Measurements from ENCODE around the gene FAM228B. TPM values are rescaled to one million over a fixed set of nuclear protein-coding genes. Genes with fewer than 3 reads are reported as not detected.

Gene FAM228B
- total and polyA plus RNA-seq, 9 of the 15 experiments (the other 6 are each of a cell fraction or from before 2014, with no cell fraction given) = 1.1 to 3.7 (median 2.6) TPM

- TF ChIP-seq HBP1 (CRISPR knock-in tag; IDR thresholded peaks at IDR 0.05) = 0 out of 2 replicates have a peak, but pooled peaks have one; percentile 8
- peak; percentile 57; the same call in 1 of the 2 replicates for TF ChIP-seq MTA1 (IDR thresholded peaks at IDR 0.05; ENCODE audit: borderline replicate concordance)
- TF ChIP-seq BDP1 (IDR thresholded peaks at IDR 0.05; ENCODE audit: insufficient read depth, insufficient read length) = no peak
- no peak for TF ChIP-seq ZFP91 (CRISPR knock-in tag; IDR thresholded peaks at IDR 0.05)
- peak; percentile 96 to 100 (median 99) for TF ChIP-seq ZBTB11 (CRISPR knock-in tag; IDR thresholded peaks at IDR 0.05)
- no peak for TF ChIP-seq PURB (CRISPR knock-in tag; IDR thresholded peaks at IDR 0.05; ENCODE audit: low read depth)
- TF ChIP-seq NFYB (IDR thresholded peaks at IDR 0.05; ENCODE audit: extremely low read depth, insufficient read length) = no peak
- no peak for TF ChIP-seq CLOCK (CRISPR knock-in tag; IDR thresholded peaks at IDR 0.05; ENCODE audit: borderline replicate concordance)
- 0 out of 4 replicates have a peak, but pooled peaks of 1 of the 2 experiments have one; percentile 53 for TF ChIP-seq ETV6 (IDR thresholded peaks at IDR 0.05; ENCODE audit: borderline replicate concordance in 1 of 2, low read depth in 2 of 2, low read length in 1 of 2)
- peak; percentile 68; the same call in 1 of the 2 replicates for TF ChIP-seq ETV6 (CRISPR knock-in tag; IDR thresholded peaks at IDR 0.05; ENCODE audit: borderline replicate concordance)
- TF ChIP-seq TFAP4 (CRISPR knock-in tag; IDR thresholded peaks at IDR 0.05; ENCODE audit: borderline replicate concordance) = peak; percentile 76; the same call in 1 of the 2 replicates
- TF ChIP-seq ZNF57 (CRISPR knock-in tag; IDR thresholded peaks at IDR 0.05) = no peak
- peak; percentile 97 for TF ChIP-seq PHF20 (IDR thresholded peaks at IDR 0.05; ENCODE audit: partially characterized antibody)
Measured at GRCh38 chr2:24075915-24076848, 47.1 kb upstream of the FAM228B start, which contains the start of gene SF3B6 (continued).
